ENCODE measurements around the gene CASZ1. TPM values are rescaled to one million over a fixed set of nuclear protein-coding genes. Genes with fewer than 3 reads are reported as not detected.
A peak's percentile ranks its signal among the peaks of the same experiment; 100 is the strongest.

Gene CASZ1
- polyA plus RNA-seq, 6 donors from 2014 or later, result 2.6 to 5.6 (median 3.8) TPM

DNA sequence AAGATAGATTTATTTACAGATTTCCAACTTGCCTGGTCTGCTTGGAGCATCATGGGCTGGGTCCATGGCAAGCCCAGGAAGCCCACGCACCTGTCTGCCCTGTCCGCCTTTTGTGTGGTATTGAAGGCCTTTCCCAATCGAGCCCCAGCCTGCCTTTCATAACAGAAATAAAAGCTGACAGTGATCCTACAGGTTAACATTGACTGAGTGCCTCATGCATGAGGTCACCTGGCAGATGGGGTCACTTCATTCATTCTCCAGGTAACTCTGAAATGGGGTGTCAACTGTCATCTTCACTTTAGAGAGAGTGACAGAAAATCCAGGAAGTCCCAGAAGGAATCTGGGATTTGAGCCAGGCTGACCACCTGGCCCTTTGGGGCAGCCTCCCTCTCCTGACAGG, 36.3 kb upstream of the CASZ1 start:
- DNase-seq (no peak), ATAC-seq (ENCODE audit: low read depth in 2 of 2) (no peak)
- Mint-ChIP-seq H3K27ac (peak overlapping the region in 1 of 6 donors; percentile 64), H3K27me3 (peaks cover 33 to 83% (median 69%) of the 10 kb centered on the region in 3 donors), H3K9me3 (peaks cover 0 to 6% (median 0%) of the 10 kb centered on the region in 7 donors), H3K4me3 (no peak overlapping the region), H3K36me3 (no peaks in the 10 kb centered on the region), H3K4me1 (peaks cover 0 to 7% (median 2%) of the 10 kb centered on the region in 3 donors)

- ATAC-seq (ENCODE audit: low read depth in 2 of 2) (no peak), DNase-seq (no peak)
- Mint-ChIP-seq H3K36me3 (no peaks in the 10 kb centered on the region), H3K4me3 (no peak overlapping the region), H3K27ac (no peak overlapping the region), H3K4me1 (peaks cover 0 to 7% (median 0%) of the 10 kb centered on the region in 3 donors), H3K27me3 (peaks cover 28 to 78% (median 67%) of the 10 kb centered on the region in 3 donors), H3K9me3 (peaks cover 0 to 6% (median 0%) of the 10 kb centered on the region in 7 donors)
Measured at GRCh38 chr1:10830961-10831668, 34.7 kb upstream of the CASZ1 start.

DNA sequence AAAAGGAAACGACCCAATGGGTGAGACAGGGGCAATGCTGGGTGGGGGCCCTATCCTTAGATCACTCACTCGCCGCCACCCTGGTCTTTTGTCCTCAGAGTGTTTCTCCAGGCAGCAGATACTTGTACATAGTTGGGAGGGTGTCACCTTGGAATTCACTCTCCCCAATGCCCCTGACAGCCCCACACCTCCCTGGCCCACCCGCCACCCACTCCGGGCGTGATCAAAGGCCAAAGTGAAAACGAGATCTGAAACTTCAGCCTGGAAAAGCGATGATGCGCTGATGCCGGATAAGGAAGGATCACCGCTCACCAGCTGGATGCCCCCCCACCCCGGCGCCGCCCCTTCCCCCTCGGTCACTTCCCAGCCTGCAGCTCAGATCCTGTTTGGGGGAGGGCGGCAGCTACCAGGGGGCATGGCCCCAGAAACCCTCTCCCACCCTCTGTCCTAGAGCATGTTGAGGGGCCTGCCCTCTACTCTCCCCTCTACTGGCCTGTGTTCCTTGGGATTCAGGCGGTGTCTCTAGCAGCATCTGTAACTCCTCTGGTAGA, 33.6 kb upstream of the CASZ1 start:
- no peak overlapping the region for H3K27ac Mint-ChIP-seq
- H3K4me3 Mint-ChIP-seq, result no peak overlapping the region
- no peaks in the 10 kb centered on the region for H3K36me3 Mint-ChIP-seq
- H3K9me3 Mint-ChIP-seq, result peaks cover 0 to 6% (median 0%) of the 10 kb centered on the region in 7 donors
- peaks cover 28 to 72% (median 62%) of the 10 kb centered on the region in 3 donors for H3K27me3 Mint-ChIP-seq
- ATAC-seq (ENCODE audit: low read depth in 2 of 2) (no peak), DNase-seq (no peak)
- H3K4me1 Mint-ChIP-seq, result peaks cover 0 to 7% (median 0%) of the 10 kb centered on the region in 3 donors

- DNase-seq, result no peak
- Mint-ChIP-seq H3K27me3 (peaks cover 27 to 64% (median 54%) of the 10 kb centered on the region in 3 donors), H3K27ac (no peak overlapping the region), H3K9me3 (peaks cover 0 to 5% (median 0%) of the 10 kb centered on the region in 7 donors), H3K4me1 (peaks cover 0 to 7% (median 0%) of the 10 kb centered on the region in 3 donors), H3K4me3 (no peak overlapping the region), H3K36me3 (no peaks in the 10 kb centered on the region)
- ATAC-seq (ENCODE audit: low read depth in 2 of 2), result no peak
Measured at GRCh38 chr1:10829067-10829818, 32.8 kb upstream of the CASZ1 start.

- Mint-ChIP-seq H3K4me1 (peaks cover 0 to 7% (median 0%) of the 10 kb centered on the region in 3 donors), H3K27me3 (peaks cover 21 to 64% (median 61%) of the 10 kb centered on the region in 3 donors), H3K4me3 (no peak overlapping the region), H3K36me3 (no peaks in the 10 kb centered on the region), H3K27ac (no peak overlapping the region), H3K9me3 (no peaks in the 10 kb centered on the region)
- ATAC-seq (ENCODE audit: low read depth in 2 of 2) (no peak), DNase-seq (no peak)
Measured at GRCh38 chr1:10827377-10828333, 31.2 kb upstream of the CASZ1 start.

DNA sequence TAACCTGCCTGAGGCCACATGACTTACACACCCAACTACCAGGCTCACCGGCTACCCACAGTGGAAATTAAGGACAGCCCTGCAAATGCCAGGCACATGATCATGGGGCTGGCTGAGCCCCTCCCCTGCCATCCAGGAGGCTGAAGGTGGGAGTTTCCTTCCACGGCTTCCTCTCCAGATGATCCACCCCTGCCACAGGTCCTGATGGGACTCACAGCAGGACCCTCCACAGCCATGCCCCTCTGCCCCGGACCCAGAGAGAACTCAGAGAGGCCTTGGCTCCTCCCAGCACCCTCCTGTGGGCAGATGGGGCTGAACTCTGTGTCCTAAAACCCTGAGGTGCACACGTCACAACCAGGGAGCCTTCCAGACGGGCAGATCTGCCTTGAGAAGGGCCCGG, 29.1 kb upstream of the CASZ1 start:
- ATAC-seq (ENCODE audit: low read depth in 2 of 2) (no peak), DNase-seq (no peak)
- peaks cover 0 to 4% (median 0%) of the 10 kb centered on the region in 3 donors for H3K4me1 Mint-ChIP-seq
- no peaks in the 10 kb centered on the region for H3K36me3 Mint-ChIP-seq
- peaks cover 16 to 54% (median 53%) of the 10 kb centered on the region in 3 donors for H3K27me3 Mint-ChIP-seq
- H3K27ac Mint-ChIP-seq, result no peak overlapping the region
- no peak overlapping the region for H3K4me3 Mint-ChIP-seq
- no peaks in the 10 kb centered on the region for H3K9me3 Mint-ChIP-seq

DNA sequence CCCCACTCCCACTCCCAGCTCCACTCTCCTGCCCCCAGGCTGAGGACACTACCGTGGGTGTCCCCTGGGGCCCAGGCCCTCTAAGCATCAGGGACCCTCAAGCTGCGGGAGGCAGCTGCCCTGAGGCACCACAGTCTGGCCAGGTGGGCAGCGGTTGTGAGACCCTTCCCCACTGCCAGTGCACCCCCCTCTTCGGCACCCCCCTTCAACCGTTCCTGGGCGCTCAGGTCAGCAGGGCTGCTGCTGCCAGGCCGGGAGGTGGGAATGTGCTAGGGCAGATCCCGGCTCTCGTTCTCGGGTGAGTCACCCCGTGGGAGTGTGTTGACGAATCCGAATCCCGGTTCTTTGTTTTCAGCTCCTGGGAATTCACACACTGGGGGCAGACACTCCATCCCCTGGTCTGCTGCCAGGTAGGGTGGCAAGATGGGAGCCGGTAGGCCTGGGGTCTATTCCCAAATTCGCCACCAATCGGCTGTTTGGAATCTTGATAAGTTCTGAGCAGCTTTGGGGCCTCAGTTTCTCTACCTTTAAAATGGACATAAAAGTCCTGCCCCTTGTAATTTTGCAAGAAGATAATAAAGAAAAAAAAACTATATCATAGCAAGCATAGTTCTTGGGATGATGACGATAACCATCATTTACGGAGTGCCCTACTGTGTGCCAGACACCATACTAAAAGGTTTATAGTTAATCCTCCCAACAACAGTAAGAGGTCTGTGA, 28.5 kb upstream of the CASZ1 start:
- Mint-ChIP-seq H3K9me3 (no peaks in the 10 kb centered on the region), H3K4me3 (no peak overlapping the region), H3K27me3 (peaks cover 16 to 48% (median 47%) of the 10 kb centered on the region in 3 donors), H3K27ac (no peak overlapping the region), H3K4me1 (no peaks in the 10 kb centered on the region), H3K36me3 (no peaks in the 10 kb centered on the region)
- DNase-seq (no peak), ATAC-seq (ENCODE audit: low read depth in 2 of 2) (no peak)

DNA sequence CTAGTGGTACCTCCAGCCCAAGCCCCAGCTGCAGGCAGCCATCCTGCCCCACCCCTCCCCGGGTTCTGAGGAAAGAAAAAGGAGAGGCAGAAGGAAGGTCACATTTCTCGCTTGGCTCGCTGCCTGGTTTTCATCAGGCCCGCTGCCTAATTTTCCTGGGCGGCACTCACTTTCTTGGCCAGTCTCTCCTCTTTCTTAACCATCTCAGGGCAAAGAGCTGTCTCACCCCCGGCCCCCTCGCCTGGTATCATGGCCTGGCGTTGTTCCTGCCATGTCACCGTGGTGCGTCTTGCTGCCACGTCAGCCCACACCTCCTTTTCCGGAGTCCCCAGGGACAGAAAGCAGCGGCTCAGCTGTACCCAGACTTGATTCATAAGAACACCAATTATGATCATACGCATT, 26.6 kb upstream of the CASZ1 start:
- peak overlapping the region in 1 of 6 donors; percentile 62 for H3K27ac Mint-ChIP-seq
- H3K4me1 Mint-ChIP-seq, result no peaks in the 10 kb centered on the region
- DNase-seq (no peak), ATAC-seq (ENCODE audit: low read depth in 2 of 2) (no peak)
- H3K9me3 Mint-ChIP-seq, result no peaks in the 10 kb centered on the region
- H3K27me3 Mint-ChIP-seq, result peaks cover 9 to 39% (median 38%) of the 10 kb centered on the region in 3 donors
- no peaks in the 10 kb centered on the region for H3K36me3 Mint-ChIP-seq
- H3K4me3 Mint-ChIP-seq, result peak overlapping the region in 1 of 8 donors; percentile 24

- Mint-ChIP-seq H3K4me3 (no peak overlapping the region), H3K9me3 (no peaks in the 10 kb centered on the region), H3K27ac (no peak overlapping the region), H3K36me3 (no peaks in the 10 kb centered on the region), H3K27me3 (peaks cover 9 to 33% (median 30%) of the 10 kb centered on the region in 3 donors), H3K4me1 (no peaks in the 10 kb centered on the region)
- DNase-seq (no peak), ATAC-seq (ENCODE audit: low read depth in 2 of 2) (no peak)
Measured at GRCh38 chr1:10821388-10821787, 24.9 kb upstream of the CASZ1 start.

DNA sequence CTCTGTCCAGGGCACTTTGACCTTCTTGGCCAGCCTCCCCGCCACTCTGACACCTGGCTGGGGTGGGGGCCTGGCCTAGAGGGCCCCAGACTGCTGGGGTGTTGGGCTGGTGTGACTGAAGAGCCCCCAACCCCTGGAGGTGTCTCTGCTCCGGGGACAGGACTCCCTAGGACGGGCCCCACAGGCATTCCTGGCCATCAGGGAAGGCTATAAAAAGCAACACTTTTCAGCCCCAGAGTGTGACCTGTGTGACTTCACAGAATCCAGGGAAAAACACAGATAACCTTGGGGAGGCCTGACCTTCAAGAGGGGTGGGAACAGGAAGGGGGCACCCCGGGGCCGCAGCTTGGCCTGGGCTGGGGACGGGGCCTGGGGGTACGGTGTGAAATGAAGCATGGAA, 24.0 kb upstream of the CASZ1 start:
- no peak overlapping the region for H3K4me3 Mint-ChIP-seq
- H3K27ac Mint-ChIP-seq, result no peak overlapping the region
- H3K36me3 Mint-ChIP-seq, result no peaks in the 10 kb centered on the region
- ATAC-seq (ENCODE audit: low read depth in 2 of 2), result no peak
- peaks cover 9 to 37% (median 30%) of the 10 kb centered on the region in 3 donors for H3K27me3 Mint-ChIP-seq
- no peak for DNase-seq
- no peaks in the 10 kb centered on the region for H3K9me3 Mint-ChIP-seq
- no peaks in the 10 kb centered on the region for H3K4me1 Mint-ChIP-seq

- DNase-seq (no peak), ATAC-seq (ENCODE audit: low read depth in 2 of 2) (no peak)
- Mint-ChIP-seq H3K27ac (no peak overlapping the region), H3K36me3 (no peaks in the 10 kb centered on the region), H3K27me3 (peaks cover 13 to 46% (median 30%) of the 10 kb centered on the region in 3 donors), H3K4me3 (peak overlapping the region in 1 of 8 donors; percentile 41), H3K4me1 (no peaks in the 10 kb centered on the region), H3K9me3 (no peaks in the 10 kb centered on the region)
Measured at GRCh38 chr1:10819198-10819901, 22.9 kb upstream of the CASZ1 start.
